CD4-positive, alpha-beta T cell (primary cell): ENCODE measurements around the gene CATSPERE. TPM values are rescaled to one million over a fixed set of nuclear protein-coding genes. Genes with fewer than 3 reads are reported as not detected.

Source experiments
- ATAC-seq: fragments of 200-7000 bp; cut with Tn5 transposase; one replicate; pipeline ENCODE4 v1.10.0; 2022; ENCODE audit warnings: mild to moderate bottlenecking; ENCODE audit not compliant: poor library complexity
- CTCF ChIA-PET: fragments of 350-600 bp; sonication (Branson Sonifier 250); formaldehyde crosslinking; loops from one replicate; lab custom pipeline; 2021; ENCODE audit warnings: antibody characterized with exemption, inconsistent platforms; lab: Charles Lee
- POLR2A ChIA-PET: fragments of 350-600 bp; sonication (Branson Sonifier 250); formaldehyde crosslinking; loops from one replicate; lab custom pipeline; 2021; ENCODE audit warnings: antibody characterized with exemption, inconsistent platforms; lab: Charles Lee
- DNase-seq, 14 experiments: peaks; one replicate each; pipeline ENCODE4 v3.0.0-alpha.2; 2013 to 2020; ENCODE audit warnings: mixed read lengths in 2 of 14
- H3K27ac ChIP-seq, 2 donors: one replicate each; pipeline versions ENCODE4 v1.5.1 to v1.7.0; 2013; ENCODE audit warnings: low read length in 2 of 2, low read depth in 1 of 2, mild to moderate bottlenecking in 1 of 2
- H3K27me3 ChIP-seq, 2 experiments: 1 replicate in 1 of 2; 2 replicates in 1 of 2; pipeline versions ENCODE4 v1.6.1 to v1.7.0; 2013; ENCODE audit warnings: low read length in 2 of 2, control low read depth in 1 of 2, mild to moderate bottlenecking in 1 of 2, moderate library complexity in 1 of 2; ENCODE audit not compliant: insufficient read depth in 2 of 2, control insufficient read depth in 1 of 2
- H3K36me3 ChIP-seq: one replicate; pipeline ENCODE4 v1.6.1; 2013; ENCODE audit warnings: low read length, control low read depth; ENCODE audit not compliant: insufficient read depth
- H3K4me1 ChIP-seq: one replicate; pipeline ENCODE4 v1.6.1; 2013; ENCODE audit warnings: low read length, control low read depth; ENCODE audit not compliant: insufficient read depth
- H3K4me3 ChIP-seq: one replicate; pipeline ENCODE4 v1.5.1; 2013; ENCODE audit warnings: mild to moderate bottlenecking, low read length, moderate library complexity
- H3K9me3 ChIP-seq, 2 experiments: 1 replicate in 1 of 2; 2 replicates in 1 of 2; pipeline versions ENCODE4 v1.6.1 to v1.7.0; 2013; ENCODE audit warnings: low read length in 2 of 2, mild to moderate bottlenecking in 2 of 2, control low read depth in 1 of 2, moderate library complexity in 1 of 2; ENCODE audit not compliant: control insufficient read depth in 1 of 2, insufficient read depth in 1 of 2
- H3K27ac Mint-ChIP-seq: one replicate; pipeline ENCODE4 v1.8.0; 2020; ENCODE audit warnings: mixed read lengths
- H3K27me3 Mint-ChIP-seq: one replicate; pipeline ENCODE4 v1.8.0; 2021; ENCODE audit warnings: mixed read lengths
- H3K36me3 Mint-ChIP-seq: one replicate; pipeline ENCODE4 v1.8.0; 2021; ENCODE audit warnings: low read depth, mixed read lengths
- H3K4me1 Mint-ChIP-seq: one replicate; pipeline ENCODE4 v1.8.0; 2021; ENCODE audit warnings: low read depth, mixed read lengths
- H3K4me3 Mint-ChIP-seq: one replicate; pipeline ENCODE4 v1.8.0; 2020; ENCODE audit warnings: mild to moderate bottlenecking, mixed read lengths
- H3K9me3 Mint-ChIP-seq: one replicate; pipeline ENCODE4 v1.8.0; 2020; ENCODE audit warnings: mixed read lengths
- CTCF ChIP-seq: fragments of 200-600 bp; IDR thresholded peaks from one replicate; pipeline ENCODE4 v1.8.0; 2022; ENCODE audit warnings: antibody characterized with exemption, mild to moderate bottlenecking
- intact Hi-C, 2 experiments: fragments of 100-400 bp; cut with DNase I in 1 of 2; cut with micrococcal nuclease in 1 of 2; formaldehyde crosslinking; loops; one replicate each; pipeline versions ENCODE4 v1.15.1 to v1.9.0; 2023 to 2025; cut with DNase I, micrococcal nuclease
- total RNA-seq, 174 experiments: library from RNA in 2 of 174; stranded (reverse) in 2 of 174; gene quantifications; one replicate each; pipeline ENCODE4 v1.2.3 and lab custom pipeline; 2021 to 2026

The CATSPERE gene
- total RNA-seq, 2 experiments from 2014 or later, result 0.91 to 1.4 TPM

GRCh38 chr1:244628789-244629188 lies 167.7 kb downstream of the CATSPERE start:
- peaks cover 3% of the 10 kb centered on the region for H3K9me3 Mint-ChIP-seq
- Histone ChIP-seq H3K36me3 (no peaks in the 10 kb centered on the region), H3K27ac (no peak overlapping the region), H3K9me3 (no peaks in the 10 kb centered on the region), H3K27me3 (no peaks in the 10 kb centered on the region), H3K4me3 (no peak overlapping the region), H3K4me1 (no peaks in the 10 kb centered on the region)
- ATAC-seq (no peak), DNase-seq (no peak)
- TF ChIP-seq CTCF, result no peak
- CTCF ChIA-PET, result no interaction called here
- intact Hi-C loops, result loop anchor here in 1 of 2 experiments (2.0 kb wide), 1 partner anchor 140 kb away; no protein-coding TSS in a partner anchor
- no peaks in the 10 kb centered on the region for H3K36me3 Mint-ChIP-seq
- H3K27ac Mint-ChIP-seq, result no peak overlapping the region
- H3K4me3 Mint-ChIP-seq, result no peak overlapping the region
- POLR2A ChIA-PET, result no interaction called here
- H3K4me1 Mint-ChIP-seq, result no peaks in the 10 kb centered on the region
- H3K27me3 Mint-ChIP-seq, result peaks cover 13% of the 10 kb centered on the region

- no peak for TF ChIP-seq CTCF
- intact Hi-C loops, result no loop called here
- CTCF ChIA-PET, result interaction anchor here (0.6 kb wide), 1 partner anchor 345 kb away, joined by 3 read pairs; no protein-coding TSS in a partner anchor
- H3K27ac ChIP-seq, result no peak overlapping the region
- no peaks in the 10 kb centered on the region for H3K4me1 Mint-ChIP-seq
- H3K27ac Mint-ChIP-seq, result no peak overlapping the region
- H3K9me3 ChIP-seq, result no peaks in the 10 kb centered on the region
- no peak for DNase-seq
- no peak for ATAC-seq
- H3K27me3 Mint-ChIP-seq, result peaks cover 1% of the 10 kb centered on the region
- H3K27me3 ChIP-seq, result no peaks in the 10 kb centered on the region
- H3K4me3 Mint-ChIP-seq, result no peak overlapping the region
- no peak overlapping the region for H3K4me3 ChIP-seq
- H3K36me3 ChIP-seq, result no peaks in the 10 kb centered on the region
- no peaks in the 10 kb centered on the region for H3K4me1 ChIP-seq
- POLR2A ChIA-PET, result no interaction called here
- no peaks in the 10 kb centered on the region for H3K36me3 Mint-ChIP-seq
- H3K9me3 Mint-ChIP-seq, result peaks cover 3% of the 10 kb centered on the region
These were observed 172.1 kb downstream of the CATSPERE start for GRCh38 chr1:244633140-244633539.

GRCh38 chr1:244634546-244634945 lies 173.5 kb downstream of the CATSPERE start:
- H3K27ac ChIP-seq, result no peak overlapping the region
- ChIA-PET CTCF (interaction anchor here (0.6 to 1.8 kb wide), 2 partner anchors 8 to 237 kb away, joined by 4 to 6 read pairs; no protein-coding TSS in a partner anchor), POLR2A (interaction anchor here (1.0 to 1.4 kb wide), 2 partner anchors 18 to 23 kb away, joined by 3 read pairs; partner anchors contain the start of gene DESI2)
- Mint-ChIP-seq H3K36me3 (no peaks in the 10 kb centered on the region), H3K9me3 (peaks cover 3% of the 10 kb centered on the region), H3K27me3 (no peaks in the 10 kb centered on the region), H3K4me3 (no peak overlapping the region), H3K27ac (no peak overlapping the region), H3K4me1 (no peaks in the 10 kb centered on the region)
- H3K9me3 ChIP-seq, result no peaks in the 10 kb centered on the region
- no peak for DNase-seq
- ATAC-seq, result no peak
- H3K36me3 ChIP-seq, result no peaks in the 10 kb centered on the region
- no peak overlapping the region for H3K4me3 ChIP-seq
- no peak for TF ChIP-seq CTCF
- intact Hi-C loops, result no loop called here
- no peaks in the 10 kb centered on the region for H3K4me1 ChIP-seq
- H3K27me3 ChIP-seq, result no peaks in the 10 kb centered on the region
